ENCODE results near the gene PCDH15. TPM values are rescaled to one million over a fixed set of nuclear protein-coding genes. Genes with fewer than 3 reads are reported as not detected.

The PCDH15 gene
- polyA plus RNA-seq, 4 donors = 4.0 to 12.9 (median 9.6) TPM

- DNase-seq (ENCODE audit: low read depth in 4 of 4, low spot score in 3 of 4) = peak; percentile 24 to 42 (median 30)
Observed at GRCh38 chr10:53899463-53900160, 901.4 kb downstream of the PCDH15 start.

GRCh38 chr10:53898532-53898931, 902.5 kb downstream of the PCDH15 start:
- DNase-seq (ENCODE audit: low read depth in 4 of 4, low spot score in 3 of 4) = no peak

GRCh38 chr10:53894145-53894544, 906.9 kb downstream of the PCDH15 start:
- DNase-seq (ENCODE audit: low read depth in 4 of 4, low spot score in 3 of 4) = no peak

- no peak for DNase-seq (ENCODE audit: low read depth in 4 of 4, low spot score in 3 of 4)
Observed at GRCh38 chr10:53893061-53893460, 908.0 kb downstream of the PCDH15 start.

GRCh38 chr10:53886325-53887300, 914.4 kb downstream of the PCDH15 start:
- no peak for DNase-seq (ENCODE audit: low read depth in 4 of 4, low spot score in 3 of 4)

- no peak for DNase-seq (ENCODE audit: low read depth in 4 of 4, low spot score in 3 of 4)
Observed at GRCh38 chr10:53864846-53865245, 936.2 kb downstream of the PCDH15 start.

GRCh38 chr10:53852450-53853175, 948.4 kb downstream of the PCDH15 start:
- no peak for DNase-seq (ENCODE audit: low read depth in 4 of 4, low spot score in 3 of 4)

GRCh38 chr10:53846809-53847208, 954.2 kb downstream of the PCDH15 start:
- DNase-seq (ENCODE audit: low read depth in 4 of 4, low spot score in 3 of 4) = no peak

GRCh38 chr10:53843736-53844362, 957.2 kb downstream of the PCDH15 start:
- no peak for DNase-seq (ENCODE audit: low read depth in 4 of 4, low spot score in 3 of 4)

- DNase-seq (ENCODE audit: low read depth in 4 of 4, low spot score in 3 of 4) = no peak
Observed at GRCh38 chr10:53841483-53842145, 959.4 kb downstream of the PCDH15 start.

- no peak for DNase-seq (ENCODE audit: low read depth in 4 of 4, low spot score in 3 of 4)
Observed at GRCh38 chr10:53840653-53841052, 960.4 kb downstream of the PCDH15 start.

GRCh38 chr10:53839440-53840039, 961.5 kb downstream of the PCDH15 start:
- no peak for DNase-seq (ENCODE audit: low read depth in 4 of 4, low spot score in 3 of 4)

GRCh38 chr10:53836638-53837037, 964.4 kb downstream of the PCDH15 start:
- no peak for DNase-seq (ENCODE audit: low read depth in 4 of 4, low spot score in 3 of 4)

GRCh38 chr10:53833908-53834307, 967.1 kb downstream of the PCDH15 start:
- DNase-seq (ENCODE audit: low read depth in 4 of 4, low spot score in 3 of 4) = no peak

GRCh38 chr10:53827261-53827660, 973.8 kb downstream of the PCDH15 start:
- no peak for DNase-seq (ENCODE audit: low read depth in 4 of 4, low spot score in 3 of 4)

GRCh38 chr10:53808677-53809372, 992.2 kb downstream of the PCDH15 start:
- no peak for DNase-seq (ENCODE audit: low read depth in 4 of 4, low spot score in 3 of 4)

- no peak for DNase-seq (ENCODE audit: low read depth in 4 of 4, low spot score in 3 of 4)
Observed at GRCh38 chr10:53786236-53786900, 1014.7 kb downstream of the PCDH15 start.

- no peak for DNase-seq (ENCODE audit: low read depth in 4 of 4, low spot score in 3 of 4)
Observed at GRCh38 chr10:53771701-53772100, 1029.3 kb downstream of the PCDH15 start.

All from left renal pelvis (tissue), 4 donors.